ENCODE data around the gene C21orf91.

GRCh38 chr21:17765207-17765606 lies 53.9 kb downstream of the C21orf91 start:
- TF ChIP-seq POLR2A (IDR thresholded peaks at IDR 0.05) (no peak), CTCF (IDR thresholded peaks at IDR 0.05 in 4 of 5, conservative IDR thresholded peaks at IDR 0.05 in 1 of 5) (no peak)
